ENCODE results near the gene AP3B1.

- TF ChIP-seq CTCF (IDR thresholded peaks at IDR 0.05; ENCODE audit: insufficient read depth, low read length) (no peak), POLR2AphosphoS5 (IDR thresholded peaks at IDR 0.05; ENCODE audit: low read depth) (no peak), REST (IDR thresholded peaks at IDR 0.05; ENCODE audit: insufficient replicate concordance, low read depth) (no peak), GABPA (IDR thresholded peaks at IDR 0.05; ENCODE audit: low read depth) (no peak), SPI1 (IDR thresholded peaks at IDR 0.05; ENCODE audit: borderline replicate concordance, low read depth) (no peak)
Observed at GRCh38 chr5:78132507-78132906, 162.0 kb downstream of the AP3B1 start.
